HepG2 (cell line): ENCODE data around the gene MAN2B2. TPM values are rescaled to one million over a fixed set of nuclear protein-coding genes. Genes with fewer than 3 reads are reported as not detected.

Source experiments
- ATAC-seq: fragments of 200-7000 bp; cut with Tn5 transposase; 3 replicates; pipeline ENCODE4 v1.9.1; 2020; ENCODE audit warnings: mild to moderate bottlenecking, moderate library complexity
- BruUV-seq: library from RNA; stranded (reverse); fragments of 400-500 nt; replicated peaks from 2 replicates; lab custom pipeline; 2021; lab: Mats Ljungman, UMichigan
- CTCF ChIA-PET: fragments of 300-600 bp; formaldehyde crosslinking; extraction: SDS; loops from one replicate; lab custom pipeline; 2021; ENCODE audit warnings: low total read pairs, inconsistent platforms, low intra/inter-chr PET ratio; lab: Yijun Ruan, JAX
- POLR2A ChIA-PET: fragments of 350-600 bp; sonication (Branson Sonifier 250); formaldehyde crosslinking; loops from one replicate; lab custom pipeline; 2020; ENCODE audit warnings: antibody characterized with exemption, inconsistent platforms; lab: Yijun Ruan, JAX
- DNase-seq: peaks from one replicate; pipeline ENCODE4 v3.0.0-alpha.2; 2015; ENCODE audit warnings: low spot score
- FAIRE-seq: peaks from 3 replicates; lab custom pipeline; 2011; peaks lifted over from hg19 to GRCh38; lab: Jason Lieb, UNC
- H2AFZ ChIP-seq: one replicate; pipeline ENCODE4 v1.6.1; 2011; ENCODE audit warnings: low read length, inconsistent platforms
- H3K27ac ChIP-seq: fragments of 300-600 bp; 3 replicates; pipeline ENCODE4 v1.8.0; 2011; ENCODE audit warnings: mixed run types, mild to moderate bottlenecking, mixed read lengths, low read length, inconsistent platforms; ENCODE audit not compliant: insufficient read depth; ENCODE audit errors: extremely low read length
- H3K27me3 ChIP-seq, 2 experiments: fragments of 200-600 bp in 1 of 2; 2 replicates in 1 of 2; 3 replicates in 1 of 2; pipeline versions ENCODE4 v1.6.0 to v1.8.0; 2011; ENCODE audit warnings: low read length in 2 of 2, mild to moderate bottlenecking in 2 of 2, moderate library complexity in 2 of 2, inconsistent platforms in 1 of 2; ENCODE audit not compliant: insufficient read depth in 2 of 2, control insufficient read depth in 1 of 2
- H3K36me3 ChIP-seq, 2 experiments: fragments of 200-600 bp in 1 of 2; replicated peaks in 1 of 2; 2 replicates in 1 of 2; 3 replicates in 1 of 2; pipeline versions ENCODE4 v1.5.1 to v1.8.0; 2011; ENCODE audit warnings: low read length in 2 of 2, inconsistent platforms in 1 of 2; ENCODE audit not compliant: insufficient read depth in 2 of 2, control insufficient read depth in 1 of 2
- H3K4me1 ChIP-seq: 2 replicates; pipeline ENCODE4 v1.5.1; 2012; ENCODE audit warnings: low read length, inconsistent platforms; ENCODE audit not compliant: insufficient read depth
- H3K4me2 ChIP-seq: 2 replicates; pipeline ENCODE4 v1.6.0; 2011; ENCODE audit warnings: low read depth, low read length, inconsistent platforms
- H3K4me3 ChIP-seq, 3 experiments: fragments of 200-600 bp in 1 of 3; sonication (generic), shearing (Covaris generic) in 1 of 3; replicated peaks in 1 of 3; 2 replicates each; pipeline ENCODE4 v1.5.1; 2011 to 2016; ENCODE audit warnings: low read length in 3 of 3, inconsistent platforms in 2 of 3, low read depth in 2 of 3, mild to moderate bottlenecking in 2 of 3, control low read depth in 1 of 3, mixed read lengths in 1 of 3; ENCODE audit not compliant: insufficient read depth in 1 of 3
- H3K79me2 ChIP-seq: one replicate; pipeline ENCODE4 v1.6.1; 2011; ENCODE audit warnings: low read length, inconsistent platforms; ENCODE audit not compliant: insufficient read depth
- H3K9ac ChIP-seq: 2 replicates; pipeline ENCODE4 v1.6.0; 2011; ENCODE audit warnings: mild to moderate bottlenecking, low read depth, low read length, inconsistent platforms; ENCODE audit not compliant: insufficient read depth
- H3K9me3 ChIP-seq: 2 replicates; pipeline ENCODE4 v1.5.1; 2012; ENCODE audit warnings: mild to moderate bottlenecking, low read length
- H4K20me1 ChIP-seq: 2 replicates; pipeline ENCODE4 v1.6.0; 2011; ENCODE audit warnings: inconsistent platforms, mild to moderate bottlenecking, low read length, moderate library complexity; ENCODE audit not compliant: insufficient read depth
- CEBPG ChIP-seq: IDR thresholded peaks from 2 replicates; pipeline ENCODE4 v1.6.1; 2016
- ETS1 ChIP-seq: sonication (generic); formaldehyde crosslinking; IDR thresholded peaks from 2 replicates; pipeline ENCODE4 v1.4.0; 2020; ENCODE audit warnings: missing genetic modification reagents
- GATA4 ChIP-seq: sonication (generic); IDR thresholded peaks from 2 replicates; pipeline ENCODE4 v1.6.1; 2016; ENCODE audit warnings: antibody characterized with exemption, low read depth, borderline replicate concordance
- GATAD1 ChIP-seq: IDR thresholded peaks from 2 replicates; pipeline ENCODE4 v1.6.1; 2016; ENCODE audit warnings: missing genetic modification reagents, missing compliant biosample characterization
- HIVEP1 ChIP-seq: sonication (generic); formaldehyde crosslinking; IDR thresholded peaks from 2 replicates; pipeline ENCODE4 v1.4.0; 2020; ENCODE audit warnings: mild to moderate bottlenecking, missing genetic modification reagents
- NR2F2 ChIP-seq: IDR thresholded peaks from 2 replicates; pipeline ENCODE4 v1.6.1; 2012; ENCODE audit warnings: low read depth, inconsistent platforms, borderline replicate concordance
- POLR2A ChIP-seq, 2 experiments: IDR thresholded peaks; 2 replicates each; pipeline ENCODE4 v1.6.1; 2011; ENCODE audit warnings: low read depth in 2 of 2, low read length in 2 of 2, mild to moderate bottlenecking in 1 of 2, moderate library complexity in 1 of 2; ENCODE audit not compliant: insufficient read depth in 1 of 2
- SP4 ChIP-seq: sonication (generic); formaldehyde crosslinking; IDR thresholded peaks from 2 replicates; pipeline ENCODE4 v1.8.1; 2023; ENCODE audit warnings: mild to moderate bottlenecking, missing genetic modification reagents
- STAG1 ChIP-seq: sonication (generic); formaldehyde crosslinking; IDR thresholded peaks from 2 replicates; pipeline ENCODE4 v1.4.0; 2020; ENCODE audit warnings: missing genetic modification reagents
- STAT6 ChIP-seq: sonication (generic); formaldehyde crosslinking; IDR thresholded peaks from 2 replicates; pipeline ENCODE4 v1.4.0; 2020; ENCODE audit warnings: missing genetic modification reagents, mild to moderate bottlenecking, borderline replicate concordance
- ZNF234 ChIP-seq: sonication (generic); formaldehyde crosslinking; conservative IDR thresholded peaks from 2 replicates; pipeline ENCODE4 v1.5.1; 2020; ENCODE audit warnings: mild to moderate bottlenecking, missing genetic modification reagents
- ZNF260 ChIP-seq: sonication (generic); formaldehyde crosslinking; IDR thresholded peaks from 2 replicates; pipeline ENCODE4 v1.4.0; 2020; ENCODE audit warnings: missing genetic modification reagents, low read depth, mild to moderate bottlenecking, borderline replicate concordance
- ZNF354B ChIP-seq: sonication (generic); formaldehyde crosslinking; IDR thresholded peaks from 2 replicates; pipeline ENCODE4 v1.8.0; 2022; ENCODE audit warnings: mild to moderate bottlenecking, missing genetic modification reagents
- ZNF441 ChIP-seq: sonication (generic); formaldehyde crosslinking; IDR thresholded peaks from 2 replicates; pipeline ENCODE4 v1.7.0; 2021; ENCODE audit warnings: missing genetic modification reagents, borderline replicate concordance
- ZNF501 ChIP-seq: sonication (generic); formaldehyde crosslinking; IDR thresholded peaks from 2 replicates; pipeline ENCODE4 v1.5.1; 2020; ENCODE audit warnings: mild to moderate bottlenecking, moderate library complexity, missing genetic modification reagents
- ZNF556 ChIP-seq: sonication (generic); formaldehyde crosslinking; IDR thresholded peaks from 2 replicates; pipeline ENCODE4 v1.4.0; 2020; ENCODE audit warnings: mild to moderate bottlenecking, missing genetic modification reagents, borderline replicate concordance
- ZNF629 ChIP-seq: sonication (generic); formaldehyde crosslinking; conservative IDR thresholded peaks from 2 replicates; pipeline ENCODE4 v1.5.0; 2020; ENCODE audit warnings: missing genetic modification reagents
- ZNF878 ChIP-seq: sonication (generic); formaldehyde crosslinking; IDR thresholded peaks from 2 replicates; pipeline ENCODE4 v1.8.1; 2023; ENCODE audit warnings: mild to moderate bottlenecking, missing genetic modification reagents, moderate library complexity
- WGBS: methylation state at CpG from one replicate; pipeline ENCODE4 v1.1.6; 2017; ENCODE audit warnings: low lambda C conversion rate; 5-methylcytosine and 5-hydroxymethylcytosine counted together
- in situ Hi-C: cut with HindIII; loops from 2 replicates; pipeline ENCODE4 v1.10.0; 2017; ENCODE audit warnings: low pct_unique_long_range_greater_than_20kb; ENCODE audit not compliant: extremely low pct_ligation_motif_present
- intact Hi-C: fragments of 100-400 bp; cut with micrococcal nuclease; formaldehyde crosslinking; loops from one replicate; pipeline ENCODE4 v1.10.0; 2022; ENCODE audit not compliant: unreplicated experiment
- polyA plus RNA-seq, 8 experiments: library from polyadenylated mRNA; depleted of rRNA in 3 of 8; stranded (reverse) in 7 of 8; unstranded in 1 of 8; fragments of >200 nt; fragmentation: Illumina TruSeq in 4 of 8; extraction: Trizol in 4 of 8; gene quantifications; 2 replicates each; pipeline versions ENCODE4 v1.2.1 to v1.2.3, GENCODE V29; 2011 to 2016; ENCODE audit warnings: low read depth in 4 of 8, missing spikeins in 1 of 8, mixed read lengths in 1 of 8; ENCODE audit not compliant: insufficient read depth in 1 of 8
- total RNA-seq, 5 experiments: library from RNA; depleted of rRNA; stranded (reverse); fragments of >200 nt; fragmentation: Illumina TruSeq; extraction: Trizol; gene quantifications; 2 replicates each; pipeline ENCODE4 v1.2.3, GENCODE V29; 2016; ENCODE audit warnings: low read depth in 1 of 5

MAN2B2 gene
- total and polyA plus RNA-seq, 2 of the 13 experiments (the other 11 are each of a cell fraction or from before 2014, with no cell fraction given) = 4.8 to 5.4 TPM

GRCh38 chr4:6538111-6538510, 36.9 kb upstream of the MAN2B2 start:
- no peaks in the 10 kb centered on the region for H3K36me3 ChIP-seq
- H2AFZ ChIP-seq = no peak overlapping the region
- CTCF ChIA-PET = no interaction called here
- 88% methylated on average over 15 of the region's 15 CpGs for WGBS
- no peak for FAIRE-seq
- no peak overlapping the region; a peak in 1 of 6 replicates for H3K4me3 ChIP-seq
- no peak overlapping the region for H3K9ac ChIP-seq
- TF ChIP-seq SP4 (CRISPR knock-in tag) (0 out of 2 replicates have a peak, but pooled peaks have one; percentile 18), ZNF260 (CRISPR knock-in tag) (no peak), ZNF629 (CRISPR knock-in tag) (no peak), ZNF234 (CRISPR knock-in tag) (no peak), ZNF501 (no peak), HIVEP1 (CRISPR knock-in tag) (no peak), POLR2A (IDR thresholded peaks at IDR 0.05; ENCODE audit: insufficient read depth in 1 of 2, low read depth in 2 of 2, low read length in 2 of 2) (no peak), ZNF441 (CRISPR knock-in tag) (no peak)
- BruUV-seq = no TSS peak
- ATAC-seq = no peak
- POLR2A ChIA-PET = no interaction called here
- intact Hi-C loops = no loop called here
- in situ Hi-C loops = no loop called here
- no peaks in the 10 kb centered on the region for H4K20me1 ChIP-seq
- H3K27ac ChIP-seq = no peak overlapping the region
- H3K4me2 ChIP-seq = peak overlapping the region; percentile 80; the same call in 1 of the 2 replicates
- no peaks in the 10 kb centered on the region for H3K9me3 ChIP-seq
- peaks cover 0 to 16% of the 10 kb centered on the region in 2 experiments; a peak in 3 of 5 replicates for H3K27me3 ChIP-seq
- H3K79me2 ChIP-seq = no peaks in the 10 kb centered on the region
- DNase-seq = no peak
- H3K4me1 ChIP-seq = peaks cover 28% of the 10 kb centered on the region

GRCh38 chr4:6538575-6538974, 36.4 kb upstream of the MAN2B2 start:
- 13% methylated on average over 12 of the region's 22 CpGs for WGBS
- no peak overlapping the region for H2AFZ ChIP-seq
- H3K79me2 ChIP-seq = no peaks in the 10 kb centered on the region
- H3K27me3 ChIP-seq = peaks cover 0 to 12% of the 10 kb centered on the region in 2 experiments; a peak in 2 of 5 replicates
- intact Hi-C loops (no loop called here), in situ Hi-C loops (no loop called here)
- peak; percentile 4 for DNase-seq
- FAIRE-seq = no peak
- no peaks in the 10 kb centered on the region for H3K36me3 ChIP-seq
- no peaks in the 10 kb centered on the region for H4K20me1 ChIP-seq
- H3K4me2 ChIP-seq = peak overlapping the region; percentile 80
- CTCF ChIA-PET = no interaction called here
- peak; percentile 68 for ATAC-seq
- POLR2A ChIA-PET = interaction anchor here (1.5 kb wide), 1 partner anchor 36 kb away, joined by 4 read pairs; the partner anchor contains the start of gene MAN2B2
- H3K4me1 ChIP-seq = peaks cover 28% of the 10 kb centered on the region
- no peak overlapping the region for H3K9ac ChIP-seq
- no peaks in the 10 kb centered on the region for H3K9me3 ChIP-seq
- H3K4me3 ChIP-seq = peak overlapping the region in 2 of 3 experiments; percentile 6 to 52; a peak in 1 of 6 replicates
- BruUV-seq = no TSS peak
- H3K27ac ChIP-seq = no peak overlapping the region
- no peak for TF ChIP-seq STAG1 (CRISPR knock-in tag)
- no peak for TF ChIP-seq ZNF878 (CRISPR knock-in tag)
- TF ChIP-seq CEBPG (CRISPR knock-in tag) = 0 out of 2 replicates have a peak, but pooled peaks have one; percentile 10
- TF ChIP-seq GATAD1 (CRISPR knock-in tag) = no peak
- TF ChIP-seq ZNF556 (CRISPR knock-in tag) = no peak
- TF ChIP-seq GATA4 = no peak
- no peak for TF ChIP-seq STAT6 (CRISPR knock-in tag)
- TF ChIP-seq ZNF354B (CRISPR knock-in tag) = no peak
- TF ChIP-seq NR2F2 = no peak
- no peak for TF ChIP-seq ETS1
